HepG2 (cell line): ENCODE results near the gene MED1. TPM values are rescaled to one million over a fixed set of nuclear protein-coding genes. Genes with fewer than 3 reads are reported as not detected.
A peak's percentile ranks its signal among the peaks of the same experiment; 100 is the strongest.

ENCODE experiments used
- ATAC-seq: fragments of 200-7000 bp; cut with Tn5 transposase; 3 replicates; pipeline ENCODE4 v1.9.1; 2020; ENCODE audit warnings: mild to moderate bottlenecking, moderate library complexity
- BruUV-seq: library from RNA; stranded (reverse); fragments of 400-500 nt; replicated peaks from 2 replicates; lab custom pipeline; 2021; lab: Mats Ljungman, UMichigan
- CTCF ChIA-PET: fragments of 300-600 bp; formaldehyde crosslinking; extraction: SDS; loops from one replicate; lab custom pipeline; 2021; ENCODE audit warnings: low total read pairs, inconsistent platforms, low intra/inter-chr PET ratio; lab: Yijun Ruan, JAX
- POLR2A ChIA-PET: fragments of 350-600 bp; sonication (Branson Sonifier 250); formaldehyde crosslinking; loops from one replicate; lab custom pipeline; 2020; ENCODE audit warnings: antibody characterized with exemption, inconsistent platforms; lab: Yijun Ruan, JAX
- DNase-seq: peaks from one replicate; pipeline ENCODE4 v3.0.0-alpha.2; 2015; ENCODE audit warnings: low spot score
- FAIRE-seq: peaks from 3 replicates; lab custom pipeline; 2011; peaks lifted over from hg19 to GRCh38; lab: Jason Lieb, UNC
- H2AFZ ChIP-seq: one replicate; pipeline ENCODE4 v1.6.1; 2011; ENCODE audit warnings: low read length, inconsistent platforms
- H3K27ac ChIP-seq: fragments of 300-600 bp; 3 replicates; pipeline ENCODE4 v1.8.0; 2011; ENCODE audit warnings: mixed run types, mild to moderate bottlenecking, mixed read lengths, low read length, inconsistent platforms; ENCODE audit not compliant: insufficient read depth; ENCODE audit errors: extremely low read length
- H3K27me3 ChIP-seq, 2 experiments: fragments of 200-600 bp in 1 of 2; 2 replicates in 1 of 2; 3 replicates in 1 of 2; pipeline versions ENCODE4 v1.6.0 to v1.8.0; 2011; ENCODE audit warnings: low read length in 2 of 2, mild to moderate bottlenecking in 2 of 2, moderate library complexity in 2 of 2, inconsistent platforms in 1 of 2; ENCODE audit not compliant: insufficient read depth in 2 of 2, control insufficient read depth in 1 of 2
- H3K36me3 ChIP-seq, 2 experiments: fragments of 200-600 bp in 1 of 2; replicated peaks in 1 of 2; 2 replicates in 1 of 2; 3 replicates in 1 of 2; pipeline versions ENCODE4 v1.5.1 to v1.8.0; 2011; ENCODE audit warnings: low read length in 2 of 2, inconsistent platforms in 1 of 2; ENCODE audit not compliant: insufficient read depth in 2 of 2, control insufficient read depth in 1 of 2
- H3K4me1 ChIP-seq: 2 replicates; pipeline ENCODE4 v1.5.1; 2012; ENCODE audit warnings: low read length, inconsistent platforms; ENCODE audit not compliant: insufficient read depth
- H3K4me2 ChIP-seq: 2 replicates; pipeline ENCODE4 v1.6.0; 2011; ENCODE audit warnings: low read depth, low read length, inconsistent platforms
- H3K4me3 ChIP-seq, 3 experiments: fragments of 200-600 bp in 1 of 3; sonication (generic), shearing (Covaris generic) in 1 of 3; replicated peaks in 1 of 3; 2 replicates each; pipeline ENCODE4 v1.5.1; 2011 to 2016; ENCODE audit warnings: low read length in 3 of 3, inconsistent platforms in 2 of 3, low read depth in 2 of 3, mild to moderate bottlenecking in 2 of 3, control low read depth in 1 of 3, mixed read lengths in 1 of 3; ENCODE audit not compliant: insufficient read depth in 1 of 3
- H3K79me2 ChIP-seq: one replicate; pipeline ENCODE4 v1.6.1; 2011; ENCODE audit warnings: low read length, inconsistent platforms; ENCODE audit not compliant: insufficient read depth
- H3K9ac ChIP-seq: 2 replicates; pipeline ENCODE4 v1.6.0; 2011; ENCODE audit warnings: mild to moderate bottlenecking, low read depth, low read length, inconsistent platforms; ENCODE audit not compliant: insufficient read depth
- H3K9me3 ChIP-seq: 2 replicates; pipeline ENCODE4 v1.5.1; 2012; ENCODE audit warnings: mild to moderate bottlenecking, low read length
- H4K20me1 ChIP-seq: 2 replicates; pipeline ENCODE4 v1.6.0; 2011; ENCODE audit warnings: inconsistent platforms, mild to moderate bottlenecking, low read length, moderate library complexity; ENCODE audit not compliant: insufficient read depth
- BCL6 ChIP-seq: IDR thresholded peaks from 2 replicates; pipeline ENCODE4 v1.6.1; 2016; ENCODE audit warnings: missing genetic modification reagents, missing compliant biosample characterization
- HHEX ChIP-seq: IDR thresholded peaks from 2 replicates; pipeline ENCODE4 v1.6.1; 2016; ENCODE audit warnings: control low read depth
- HNRNPK ChIP-seq: fragments of 200-400 bp; formaldehyde crosslinking; IDR thresholded peaks from 2 replicates; pipeline ENCODE4 v1.6.1; 2018; ENCODE audit warnings: low read length, low read depth, moderate library complexity, mild to moderate bottlenecking; ENCODE audit not compliant: poor library complexity, severe bottlenecking
- KDM5B ChIP-seq: sonication (generic); formaldehyde crosslinking; IDR thresholded peaks from 2 replicates; pipeline ENCODE4 v1.4.0; 2020; ENCODE audit warnings: missing genetic modification reagents, mild to moderate bottlenecking, borderline replicate concordance
- KDM6A ChIP-seq: IDR thresholded peaks from 2 replicates; pipeline ENCODE4 v1.6.1; 2016; ENCODE audit warnings: low read depth
- MAF1 ChIP-seq: sonication (generic); formaldehyde crosslinking; IDR thresholded peaks from 2 replicates; pipeline ENCODE4 v1.5.0; 2020; ENCODE audit warnings: missing genetic modification reagents, borderline replicate concordance
- NFKBIZ ChIP-seq: IDR thresholded peaks from 2 replicates; pipeline ENCODE4 v1.6.1; 2018; ENCODE audit warnings: missing genetic modification reagents, missing compliant biosample characterization
- PCBP2 ChIP-seq: fragments of 200-400 bp; formaldehyde crosslinking; optimal IDR thresholded peaks from 2 replicates; pipeline ENCODE3; 2018; ENCODE audit warnings: low read length, low read depth; ENCODE audit not compliant: poor library complexity, severe bottlenecking
- POLR2AphosphoS2 ChIP-seq: IDR thresholded peaks from 2 replicates; pipeline ENCODE4 v1.6.1; 2011; ENCODE audit warnings: low read depth, low read length, improper control_type of control experiment
- ZZZ3 ChIP-seq: sonication (generic); formaldehyde crosslinking; IDR thresholded peaks from 2 replicates; pipeline ENCODE4 v1.4.0; 2020; ENCODE audit warnings: missing genetic modification reagents, mild to moderate bottlenecking, borderline replicate concordance
- WGBS: methylation state at CpG from one replicate; pipeline ENCODE4 v1.1.6; 2017; ENCODE audit warnings: low lambda C conversion rate; 5-methylcytosine and 5-hydroxymethylcytosine counted together
- in situ Hi-C: cut with HindIII; loops from 2 replicates; pipeline ENCODE4 v1.10.0; 2017; ENCODE audit warnings: low pct_unique_long_range_greater_than_20kb; ENCODE audit not compliant: extremely low pct_ligation_motif_present
- intact Hi-C: fragments of 100-400 bp; cut with micrococcal nuclease; formaldehyde crosslinking; loops from one replicate; pipeline ENCODE4 v1.10.0; 2022; ENCODE audit not compliant: unreplicated experiment
- polyA plus RNA-seq, 8 experiments: library from polyadenylated mRNA; depleted of rRNA in 3 of 8; stranded (reverse) in 7 of 8; unstranded in 1 of 8; fragments of >200 nt; fragmentation: Illumina TruSeq in 4 of 8; extraction: Trizol in 4 of 8; gene quantifications; 2 replicates each; pipeline versions ENCODE4 v1.2.1 to v1.2.3, GENCODE V29; 2011 to 2016; ENCODE audit warnings: low read depth in 4 of 8, missing spikeins in 1 of 8, mixed read lengths in 1 of 8; ENCODE audit not compliant: insufficient read depth in 1 of 8
- total RNA-seq, 5 experiments: library from RNA; depleted of rRNA; stranded (reverse); fragments of >200 nt; fragmentation: Illumina TruSeq; extraction: Trizol; gene quantifications; 2 replicates each; pipeline ENCODE4 v1.2.3, GENCODE V29; 2016; ENCODE audit warnings: low read depth in 1 of 5
- TF ChIP-seq, protein P1 (sequence below): sonication (generic); formaldehyde crosslinking; IDR thresholded peaks from 2 replicates; pipeline ENCODE4 v1.5.0; 2020; ENCODE audit warnings: mild to moderate bottlenecking, missing genetic modification reagents, borderline replicate concordance
- TF ChIP-seq, protein P2 (sequence below): sonication (generic); formaldehyde crosslinking; IDR thresholded peaks from 2 replicates; pipeline ENCODE4 v1.4.0; 2020; ENCODE audit warnings: missing genetic modification reagents, mild to moderate bottlenecking, borderline replicate concordance
- TF ChIP-seq, protein P3 (sequence below): sonication (generic); formaldehyde crosslinking; IDR thresholded peaks from 2 replicates; pipeline ENCODE4 v1.4.0; 2020; ENCODE audit warnings: missing genetic modification reagents, borderline replicate concordance

Gene MED1
- total and polyA plus RNA-seq, 2 of the 13 experiments (the other 11 are each of a cell fraction or from before 2014, with no cell fraction given), result 37.5 to 40.1 TPM

DNA sequence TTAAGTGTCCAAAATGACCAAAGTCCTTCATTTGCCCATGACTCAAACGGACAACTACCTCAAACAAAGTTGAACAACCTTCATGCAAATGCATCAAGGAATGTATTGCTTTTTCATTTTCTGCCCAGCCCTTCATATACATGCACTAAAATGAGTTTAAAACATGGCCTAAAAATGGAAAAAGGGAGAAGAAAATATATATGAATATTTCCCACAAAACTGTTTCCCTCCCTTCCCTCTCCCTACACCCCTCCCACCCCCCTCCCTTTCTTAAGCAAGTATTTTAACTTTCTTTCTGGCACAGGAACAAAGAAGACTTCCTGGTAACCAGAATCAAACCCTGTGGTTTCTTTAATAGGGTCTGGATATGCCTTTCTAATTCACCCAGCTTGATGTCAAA is 44.1 kb downstream of the MED1 start:
- POLR2A ChIA-PET, result no interaction called here

DNA sequence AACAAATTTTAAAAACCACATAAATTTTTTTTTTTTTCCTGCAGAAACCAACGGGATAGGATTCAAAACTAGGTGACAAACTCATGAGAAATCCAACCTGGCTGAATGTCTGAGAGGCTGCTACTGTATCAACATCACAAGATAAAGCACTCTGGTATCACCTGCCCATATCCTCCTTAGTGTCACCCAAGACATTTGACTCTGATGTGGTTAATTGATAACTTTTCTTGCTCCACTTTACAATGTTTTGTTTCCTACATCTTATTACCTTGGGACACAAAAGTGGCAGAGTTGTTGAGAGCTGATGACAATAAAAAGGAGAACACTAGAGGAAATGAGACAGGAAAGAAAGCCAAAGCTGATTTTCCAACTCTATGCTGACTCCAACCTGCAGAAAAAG is 45.6 kb downstream of the MED1 start:
- Histone ChIP-seq H3K4me3 (no peak overlapping the region), H2AFZ (no peak overlapping the region), H3K9ac (no peak overlapping the region), H3K9me3 (no peaks in the 10 kb centered on the region), H3K4me2 (no peak overlapping the region), H3K4me1 (peaks cover 8% of the 10 kb centered on the region), H3K36me3 (peaks cover 27 to 43% of the 10 kb centered on the region in 2 experiments), H3K27ac (no peak overlapping the region), H3K79me2 (peaks cover 5% of the 10 kb centered on the region), H4K20me1 (peaks cover 11% of the 10 kb centered on the region; the same call in 1 of the 2 replicates), H3K27me3 (no peaks in the 10 kb centered on the region; a peak in 1 of 5 replicates)
- ChIA-PET POLR2A (no interaction called here), CTCF (no interaction called here)
- intact Hi-C loops (no loop called here), in situ Hi-C loops (no loop called here)
- no TSS peak for BruUV-seq
- FAIRE-seq (no peak), DNase-seq (no peak), ATAC-seq (no peak)
- 79% methylated on average over 1 of the region's 1 CpG for WGBS
- TF ChIP-seq, protein P1, sequence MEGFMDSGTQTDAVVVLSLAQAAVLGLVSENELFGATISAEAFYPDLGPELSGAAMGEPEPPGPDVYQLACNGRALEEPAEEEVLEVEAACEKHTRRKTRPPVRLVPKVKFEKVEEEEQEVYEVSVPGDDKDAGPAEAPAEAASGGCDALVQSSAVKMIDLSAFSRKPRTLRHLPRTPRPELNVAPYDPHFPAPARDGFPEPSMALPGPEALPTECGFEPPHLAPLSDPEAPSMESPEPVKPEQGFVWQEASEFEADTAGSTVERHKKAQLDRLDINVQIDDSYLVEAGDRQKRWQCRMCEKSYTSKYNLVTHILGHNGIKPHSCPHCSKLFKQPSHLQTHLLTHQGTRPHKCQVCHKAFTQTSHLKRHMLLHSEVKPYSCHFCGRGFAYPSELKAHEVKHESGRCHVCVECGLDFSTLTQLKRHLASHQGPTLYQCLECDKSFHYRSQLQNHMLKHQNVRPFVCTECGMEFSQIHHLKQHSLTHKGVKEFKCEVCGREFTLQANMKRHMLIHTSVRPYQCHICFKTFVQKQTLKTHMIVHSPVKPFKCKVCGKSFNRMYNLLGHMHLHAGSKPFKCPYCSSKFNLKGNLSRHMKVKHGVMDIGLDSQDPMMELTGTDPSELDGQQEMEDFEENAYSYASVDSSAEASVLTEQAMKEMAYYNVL (CRISPR knock-in tag), result no peak
- TF ChIP-seq MAF1 (CRISPR knock-in tag), result no peak
- TF ChIP-seq POLR2AphosphoS2, result 0 out of 2 replicates have a peak, but pooled peaks have one; percentile 40
- TF ChIP-seq, protein P2, sequence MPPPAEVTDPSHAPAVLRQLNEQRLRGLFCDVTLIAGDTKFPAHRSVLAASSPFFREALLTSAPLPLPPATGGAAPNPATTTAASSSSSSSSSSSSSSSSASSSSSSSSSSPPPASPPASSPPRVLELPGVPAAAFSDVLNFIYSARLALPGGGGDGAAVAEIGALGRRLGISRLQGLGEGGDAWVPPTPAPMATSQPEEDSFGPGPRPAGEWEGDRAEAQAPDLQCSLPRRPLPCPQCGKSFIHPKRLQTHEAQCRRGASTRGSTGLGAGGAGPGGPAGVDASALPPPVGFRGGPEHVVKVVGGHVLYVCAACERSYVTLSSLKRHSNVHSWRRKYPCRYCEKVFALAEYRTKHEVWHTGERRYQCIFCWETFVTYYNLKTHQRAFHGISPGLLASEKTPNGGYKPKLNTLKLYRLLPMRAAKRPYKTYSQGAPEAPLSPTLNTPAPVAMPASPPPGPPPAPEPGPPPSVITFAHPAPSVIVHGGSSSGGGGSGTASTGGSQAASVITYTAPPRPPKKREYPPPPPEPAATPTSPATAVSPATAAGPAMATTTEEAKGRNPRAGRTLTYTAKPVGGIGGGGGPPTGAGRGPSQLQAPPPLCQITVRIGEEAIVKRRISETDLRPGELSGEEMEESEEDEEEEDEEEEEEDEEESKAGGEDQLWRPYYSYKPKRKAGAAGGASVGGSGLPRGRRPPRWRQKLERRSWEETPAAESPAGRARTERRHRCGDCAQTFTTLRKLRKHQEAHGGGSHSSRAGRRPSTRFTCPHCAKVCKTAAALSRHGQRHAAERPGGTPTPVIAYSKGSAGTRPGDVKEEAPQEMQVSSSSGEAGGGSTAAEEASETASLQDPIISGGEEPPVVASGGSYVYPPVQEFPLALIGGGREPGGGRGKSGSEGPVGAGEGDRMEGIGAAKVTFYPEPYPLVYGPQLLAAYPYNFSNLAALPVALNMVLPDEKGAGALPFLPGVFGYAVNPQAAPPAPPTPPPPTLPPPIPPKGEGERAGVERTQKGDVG (CRISPR knock-in tag), result no peak
- TF ChIP-seq ZZZ3 (CRISPR knock-in tag), result no peak
- TF ChIP-seq BCL6 (CRISPR knock-in tag), result no peak
- no peak for TF ChIP-seq HHEX (CRISPR knock-in tag)
- TF ChIP-seq, protein P3, sequence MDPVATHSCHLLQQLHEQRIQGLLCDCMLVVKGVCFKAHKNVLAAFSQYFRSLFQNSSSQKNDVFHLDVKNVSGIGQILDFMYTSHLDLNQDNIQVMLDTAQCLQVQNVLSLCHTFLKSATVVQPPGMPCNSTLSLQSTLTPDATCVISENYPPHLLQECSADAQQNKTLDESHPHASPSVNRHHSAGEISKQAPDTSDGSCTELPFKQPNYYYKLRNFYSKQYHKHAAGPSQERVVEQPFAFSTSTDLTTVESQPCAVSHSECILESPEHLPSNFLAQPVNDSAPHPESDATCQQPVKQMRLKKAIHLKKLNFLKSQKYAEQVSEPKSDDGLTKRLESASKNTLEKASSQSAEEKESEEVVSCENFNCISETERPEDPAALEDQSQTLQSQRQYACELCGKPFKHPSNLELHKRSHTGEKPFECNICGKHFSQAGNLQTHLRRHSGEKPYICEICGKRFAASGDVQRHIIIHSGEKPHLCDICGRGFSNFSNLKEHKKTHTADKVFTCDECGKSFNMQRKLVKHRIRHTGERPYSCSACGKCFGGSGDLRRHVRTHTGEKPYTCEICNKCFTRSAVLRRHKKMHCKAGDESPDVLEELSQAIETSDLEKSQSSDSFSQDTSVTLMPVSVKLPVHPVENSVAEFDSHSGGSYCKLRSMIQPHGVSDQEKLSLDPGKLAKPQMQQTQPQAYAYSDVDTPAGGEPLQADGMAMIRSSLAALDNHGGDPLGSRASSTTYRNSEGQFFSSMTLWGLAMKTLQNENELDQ, result no peak

More for the DNA sequence above, 44.1 kb downstream of the MED1 start:
- TF ChIP-seq KDM6A (CRISPR knock-in tag), result no peak
- peak; percentile 93 for TF ChIP-seq HNRNPK
- TF ChIP-seq KDM5B, result no peak
- TF ChIP-seq NFKBIZ (CRISPR knock-in tag), result no peak
- TF ChIP-seq PCBP2, result peak; percentile 66
- no TSS peak for BruUV-seq
- Histone ChIP-seq H3K27ac (no peak overlapping the region), H3K27me3 (no peaks in the 10 kb centered on the region), H2AFZ (no peak overlapping the region), H3K4me3 (no peak overlapping the region), H3K79me2 (no peaks in the 10 kb centered on the region), H3K4me1 (peaks cover 6% of the 10 kb centered on the region), H4K20me1 (peaks cover 5% of the 10 kb centered on the region; the same call in 1 of the 2 replicates), H3K4me2 (no peak overlapping the region), H3K36me3 (peaks cover 32 to 54% of the 10 kb centered on the region in 2 experiments), H3K9ac (no peak overlapping the region), H3K9me3 (no peaks in the 10 kb centered on the region)
- in situ Hi-C loops (no loop called here), intact Hi-C loops (no loop called here)
- FAIRE-seq (no peak), DNase-seq (no peak), ATAC-seq (no peak)
- WGBS, result 54% methylated on average over 1 of the region's 1 CpG
- CTCF ChIA-PET, result no interaction called here
